ENCODE data around the gene ELF2. TPM values are rescaled to one million over a fixed set of nuclear protein-coding genes. Genes with fewer than 3 reads are reported as not detected.

Gene ELF2
- total RNA-seq, 1 donor from 2014 or later, result 25.1 TPM

- Mint-ChIP-seq H3K27me3 (ENCODE audit: low read depth, unreplicated experiment) (no peaks in the 10 kb centered on the region), H3K4me1 (ENCODE audit: low read depth, unreplicated experiment) (peaks cover 26% of the 10 kb centered on the region), H3K36me3 (ENCODE audit: low read depth, unreplicated experiment) (peaks cover 3% of the 10 kb centered on the region), H3K27ac (ENCODE audit: unreplicated experiment) (peak overlapping the region; percentile 42), H3K4me3 (ENCODE audit: unreplicated experiment) (peak overlapping the region; percentile 95), H3K9me3 (ENCODE audit: unreplicated experiment) (no peaks in the 10 kb centered on the region)
- DNase-seq (ENCODE audit: low read depth) (no peak), FAIRE-seq (no peak)
- H3K27me3 ChIP-seq (ENCODE audit: insufficient read depth, low read length), result no peaks in the 10 kb centered on the region
- H3K4me3 ChIP-seq (ENCODE audit: insufficient read depth, low read depth, low read length), result no peak overlapping the region
- no peak overlapping the region for H3K9ac ChIP-seq (ENCODE audit: low read length)
- H3K79me2 ChIP-seq (ENCODE audit: insufficient read depth, low read length), result peaks cover 98% of the 10 kb centered on the region
- no peak overlapping the region for H2AFZ ChIP-seq (ENCODE audit: low read depth, low read length)
- H3K9me3 ChIP-seq (ENCODE audit: insufficient read depth, low read depth, low read length), result no peaks in the 10 kb centered on the region
- TF ChIP-seq EZH2 (IDR thresholded peaks at IDR 0.05; ENCODE audit: insufficient read depth, low read length), result no peak
- peak overlapping the region; percentile 90 for H3K4me2 ChIP-seq (ENCODE audit: low read length)
- H3K36me3 ChIP-seq (ENCODE audit: insufficient read depth, low read length), result peaks cover 3% of the 10 kb centered on the region
- H3K4me1 ChIP-seq (ENCODE audit: insufficient read depth, low read length), result peaks cover 28% of the 10 kb centered on the region
- peaks cover 87% of the 10 kb centered on the region for H4K20me1 ChIP-seq (ENCODE audit: insufficient read depth, low read length)
- H3K27ac ChIP-seq (ENCODE audit: low read depth, low read length), result no peak overlapping the region
Measured at GRCh38 chr4:139020384-139020783, 156.6 kb downstream of the ELF2 start.

GRCh38 chr4:139018971-139019758 is 157.9 kb downstream of the ELF2 start:
- H3K36me3 ChIP-seq (ENCODE audit: insufficient read depth, low read length), result peaks cover 3% of the 10 kb centered on the region
- DNase-seq (ENCODE audit: low read depth) (peak; percentile 67), FAIRE-seq (no peak)
- H3K27ac ChIP-seq (ENCODE audit: low read depth, low read length), result no peak overlapping the region
- peaks cover 85% of the 10 kb centered on the region for H3K79me2 ChIP-seq (ENCODE audit: insufficient read depth, low read length)
- no peak overlapping the region for H2AFZ ChIP-seq (ENCODE audit: low read depth, low read length)
- H3K9me3 ChIP-seq (ENCODE audit: insufficient read depth, low read depth, low read length), result no peaks in the 10 kb centered on the region
- Mint-ChIP-seq H3K27me3 (ENCODE audit: low read depth, unreplicated experiment) (no peaks in the 10 kb centered on the region), H3K36me3 (ENCODE audit: low read depth, unreplicated experiment) (peaks cover 3% of the 10 kb centered on the region), H3K4me1 (ENCODE audit: low read depth, unreplicated experiment) (peaks cover 28% of the 10 kb centered on the region), H3K4me3 (ENCODE audit: unreplicated experiment) (peak overlapping the region; percentile 95), H3K9me3 (ENCODE audit: unreplicated experiment) (no peaks in the 10 kb centered on the region), H3K27ac (ENCODE audit: unreplicated experiment) (peak overlapping the region; percentile 83)
- H3K4me2 ChIP-seq (ENCODE audit: low read length), result peak overlapping the region; percentile 90
- H4K20me1 ChIP-seq (ENCODE audit: insufficient read depth, low read length), result peaks cover 75% of the 10 kb centered on the region
- H3K4me3 ChIP-seq (ENCODE audit: insufficient read depth, low read depth, low read length), result peak overlapping the region; percentile 50
- H3K9ac ChIP-seq (ENCODE audit: low read length), result no peak overlapping the region
- H3K4me1 ChIP-seq (ENCODE audit: insufficient read depth, low read length), result peaks cover 31% of the 10 kb centered on the region
- H3K27me3 ChIP-seq (ENCODE audit: insufficient read depth, low read length), result no peaks in the 10 kb centered on the region
- no peak for TF ChIP-seq CTCF (IDR thresholded peaks at IDR 0.05; ENCODE audit: insufficient read depth, low read depth, low read length)
- no peak for TF ChIP-seq EZH2 (IDR thresholded peaks at IDR 0.05; ENCODE audit: insufficient read depth, low read length)

- Mint-ChIP-seq H3K36me3 (ENCODE audit: low read depth, unreplicated experiment) (peaks cover 3% of the 10 kb centered on the region), H3K27me3 (ENCODE audit: low read depth, unreplicated experiment) (no peaks in the 10 kb centered on the region), H3K9me3 (ENCODE audit: unreplicated experiment) (no peaks in the 10 kb centered on the region), H3K27ac (ENCODE audit: unreplicated experiment) (peak overlapping the region; percentile 83), H3K4me1 (ENCODE audit: low read depth, unreplicated experiment) (peaks cover 34% of the 10 kb centered on the region), H3K4me3 (ENCODE audit: unreplicated experiment) (peak overlapping the region; percentile 95)
- Histone ChIP-seq H3K9me3 (ENCODE audit: insufficient read depth, low read depth, low read length) (no peaks in the 10 kb centered on the region), H3K27ac (ENCODE audit: low read depth, low read length) (peak overlapping the region; percentile 0), H3K36me3 (ENCODE audit: insufficient read depth, low read length) (peaks cover 3% of the 10 kb centered on the region), H3K4me3 (ENCODE audit: insufficient read depth, low read depth, low read length) (peak overlapping the region; percentile 50), H2AFZ (ENCODE audit: low read depth, low read length) (no peak overlapping the region), H4K20me1 (ENCODE audit: insufficient read depth, low read length) (peaks cover 68% of the 10 kb centered on the region), H3K79me2 (ENCODE audit: insufficient read depth, low read length) (peaks cover 79% of the 10 kb centered on the region), H3K27me3 (ENCODE audit: insufficient read depth, low read length) (no peaks in the 10 kb centered on the region), H3K4me2 (ENCODE audit: low read length) (peak overlapping the region; percentile 90), H3K4me1 (ENCODE audit: insufficient read depth, low read length) (peaks cover 38% of the 10 kb centered on the region), H3K9ac (ENCODE audit: low read length) (peak overlapping the region; percentile 60)
- FAIRE-seq (no peak), DNase-seq (ENCODE audit: low read depth) (no peak)
- TF ChIP-seq CTCF (IDR thresholded peaks at IDR 0.05; ENCODE audit: insufficient read depth, low read depth, low read length) (no peak), EZH2 (IDR thresholded peaks at IDR 0.05; ENCODE audit: insufficient read depth, low read length) (no peak)
Measured at GRCh38 chr4:139018501-139018900, 158.5 kb downstream of the ELF2 start.
